IMR-90 (cell line): ENCODE results near the gene VAMP3. TPM values are rescaled to one million over a fixed set of nuclear protein-coding genes. Genes with fewer than 3 reads are reported as not detected.

Experiments
- ATAC-seq: fragments of 200-7000 bp; cut with Tn5 transposase; 2 replicates; pipeline ENCODE4 v1.9.1; 2020; ENCODE audit warnings: low read depth, mild to moderate bottlenecking, moderate library complexity
- BruUV-seq: library from RNA; stranded (reverse); fragments of 400-500 nt; replicated peaks from 2 replicates; lab custom pipeline; 2021; lab: Mats Ljungman, UMichigan
- CTCF ChIA-PET: fragments of 300-600 bp; formaldehyde crosslinking; extraction: SDS; loops from one replicate; lab custom pipeline; 2021; ENCODE audit warnings: antibody characterized with exemption; lab: Yijun Ruan, JAX
- POLR2A ChIA-PET: fragments of 300-600 bp; sonication (Branson Sonifier 250); formaldehyde crosslinking; loops from one replicate; lab custom pipeline; 2022; ENCODE audit warnings: antibody characterized with exemption; ENCODE audit not compliant: unreplicated experiment; lab: Charles Lee
- DNase-seq: peaks from one replicate; pipeline ENCODE4 v3.0.0; 2013
- H2AFZ ChIP-seq: replicated peaks from 2 replicates; pipeline ENCODE3; 2013; ENCODE audit warnings: low read length, mild to moderate bottlenecking; ENCODE audit not compliant: poor library complexity
- H2AK5ac ChIP-seq: 2 replicates; pipeline ENCODE4 v1.6.1; 2013; ENCODE audit warnings: low read depth, low read length, inconsistent platforms
- H2AK9ac ChIP-seq: replicated peaks from 2 replicates; pipeline ENCODE3; 2013; ENCODE audit warnings: mild to moderate bottlenecking, low read depth, low read length, moderate library complexity; ENCODE audit not compliant: poor library complexity
- H2BK120ac ChIP-seq: 2 replicates; pipeline ENCODE4 v1.6.1; 2013; ENCODE audit warnings: low read depth, low read length, inconsistent platforms
- H2BK15ac ChIP-seq: 3 replicates; pipeline ENCODE4 v1.6.1; 2013; ENCODE audit warnings: low read depth, low read length, inconsistent platforms
- H2BK20ac ChIP-seq: 2 replicates; pipeline ENCODE4 v1.6.1; 2013; ENCODE audit warnings: low read depth, mild to moderate bottlenecking, inconsistent platforms, low read length, moderate library complexity
- H2BK5ac ChIP-seq: 2 replicates; pipeline ENCODE4 v1.6.1; 2013; ENCODE audit warnings: mild to moderate bottlenecking, low read depth, low read length, inconsistent platforms; ENCODE audit not compliant: poor library complexity, severe bottlenecking
- H3K14ac ChIP-seq: replicated peaks from 2 replicates; pipeline ENCODE4 v1.6.1; 2013; ENCODE audit warnings: low read depth, low read length, inconsistent platforms
- H3K18ac ChIP-seq: 2 replicates; pipeline ENCODE4 v1.6.1; 2013; ENCODE audit warnings: low read depth, low read length, control low read depth
- H3K23ac ChIP-seq: 2 replicates; pipeline ENCODE4 v1.6.1; 2013; ENCODE audit warnings: low read depth, low read length, inconsistent platforms
- H3K27ac ChIP-seq: 2 replicates; pipeline ENCODE4 v1.5.1; 2013; ENCODE audit warnings: mild to moderate bottlenecking, control low read depth, low read length; ENCODE audit not compliant: insufficient read depth
- H3K27me3 ChIP-seq: 2 replicates; pipeline ENCODE4 v1.6.1; 2013; ENCODE audit warnings: low read length; ENCODE audit not compliant: control insufficient read depth, insufficient read depth
- H3K36me3 ChIP-seq: 2 replicates; pipeline ENCODE4 v1.6.1; 2013; ENCODE audit warnings: low read length, mixed read lengths; ENCODE audit not compliant: control insufficient read depth, insufficient read depth
- H3K4ac ChIP-seq: 2 replicates; pipeline ENCODE4 v1.6.1; 2013; ENCODE audit warnings: low read depth, low read length, inconsistent platforms
- H3K4me1 ChIP-seq: 2 replicates; pipeline ENCODE4 v1.6.1; 2013; ENCODE audit warnings: low read length, mixed read lengths; ENCODE audit not compliant: control insufficient read depth, insufficient read depth
- H3K4me2 ChIP-seq: 2 replicates; pipeline ENCODE4 v1.6.1; 2013; ENCODE audit warnings: low read depth, mild to moderate bottlenecking, control low read depth, low read length, moderate library complexity
- H3K4me3 ChIP-seq: 2 replicates; pipeline ENCODE4 v1.5.1; 2013; ENCODE audit warnings: low read depth, mild to moderate bottlenecking, control low read depth, low read length, moderate library complexity; ENCODE audit not compliant: insufficient read depth
- H3K56ac ChIP-seq: 2 replicates; pipeline ENCODE4 v1.6.1; 2013; ENCODE audit warnings: low read length, inconsistent platforms; ENCODE audit not compliant: insufficient read depth; ENCODE audit errors: extremely low read depth
- H3K79me1 ChIP-seq, 2 experiments: 2 replicates each; pipeline ENCODE4 v1.6.1; 2013; ENCODE audit warnings: low read length in 2 of 2, inconsistent platforms in 1 of 2, low read depth in 1 of 2
- H3K9ac ChIP-seq: 2 replicates; pipeline ENCODE4 v1.6.1; 2013; ENCODE audit warnings: low read depth, low read length, control low read depth
- H3K9me1 ChIP-seq: 2 replicates; pipeline ENCODE4 v1.6.1; 2013; ENCODE audit warnings: low read length, inconsistent platforms; ENCODE audit not compliant: insufficient read depth
- H3K9me3 ChIP-seq: 2 replicates; pipeline ENCODE4 v1.6.1; 2013; ENCODE audit warnings: low read length; ENCODE audit not compliant: control insufficient read depth, insufficient read depth
- H4K20me1 ChIP-seq: 2 replicates; pipeline ENCODE4 v1.6.1; 2013; ENCODE audit warnings: low read length, inconsistent platforms; ENCODE audit not compliant: insufficient read depth
- H4K5ac ChIP-seq: 2 replicates; pipeline ENCODE4 v1.6.1; 2013; ENCODE audit warnings: mild to moderate bottlenecking, low read depth, low read length, control low read depth
- H4K8ac ChIP-seq, 2 experiments: 2 replicates each; pipeline ENCODE4 v1.6.1; 2013; ENCODE audit warnings: low read depth in 2 of 2, low read length in 2 of 2, control low read depth in 1 of 2, inconsistent platforms in 1 of 2
- H4K91ac ChIP-seq: 2 replicates; pipeline ENCODE4 v1.6.1; 2013; ENCODE audit warnings: low read depth, low read length, inconsistent platforms; ENCODE audit not compliant: insufficient read depth
- CHD1 ChIP-seq: IDR thresholded peaks from 2 replicates; pipeline ENCODE4 v1.6.1; 2012; ENCODE audit warnings: low read depth, low read length, improper control_type of control experiment
- RAD21 ChIP-seq: IDR thresholded peaks from 2 replicates; pipeline ENCODE4 v1.6.1; 2012; ENCODE audit warnings: low read length, improper control_type of control experiment
- RCOR1 ChIP-seq: IDR thresholded peaks from 2 replicates; pipeline ENCODE4 v1.6.1; 2012; ENCODE audit warnings: mild to moderate bottlenecking, low read length, improper control_type of control experiment; ENCODE audit not compliant: insufficient replicate concordance
- RFX5 ChIP-seq: IDR thresholded peaks from 2 replicates; pipeline ENCODE4 v1.8.0; 2012; ENCODE audit warnings: low read depth, mild to moderate bottlenecking, low read length, moderate library complexity
- SMC3 ChIP-seq: fragments of 150-350 bp; IDR thresholded peaks from 2 replicates; pipeline ENCODE4 v1.6.1; 2016; ENCODE audit warnings: low read depth, mild to moderate bottlenecking, antibody characterized with exemption, low read length, moderate library complexity
- WGBS, 2 experiments: methylation state at CpG; one replicate each; pipeline versions ENCODE4 v1.1.5 to v1.1.7; 2013; ENCODE audit warnings: missing lambda C conversion rate in 2 of 2; ENCODE audit not compliant: insufficient read length in 1 of 2; ENCODE audit errors: extremely low coverage in 2 of 2; 5-methylcytosine and 5-hydroxymethylcytosine counted together
- dilution Hi-C: fragments of 300-500 bp; cut with HindIII; formaldehyde crosslinking; loops from one replicate; pipeline ENCODE4 v1.14.3; 2018; ENCODE audit warnings: low sequenced_read_pairs; ENCODE audit not compliant: unreplicated experiment
- in situ Hi-C: fragments of 300-500 bp; cut with MboI; formaldehyde crosslinking; loops from 3 replicates; pipeline ENCODE4 v1.14.3; 2019; ENCODE audit warnings: low sequenced_read_pairs, inconsistent platforms, mixed read lengths
- intact Hi-C: fragments of 100-400 bp; cut with micrococcal nuclease; formaldehyde crosslinking; loops from 2 replicates; pipeline ENCODE4 v1.10.0; 2022
- polyA plus RNA-seq, 3 experiments: library from polyadenylated mRNA; depleted of rRNA; stranded (reverse); fragments of >200 nt; gene quantifications; 2 replicates each; pipeline ENCODE4 v1.2.3, GENCODE V29; 2012; ENCODE audit warnings: low replicate concordance in 1 of 3
- total RNA-seq: library from RNA; depleted of rRNA; stranded (reverse); fragments of >200 nt; gene quantifications from 2 replicates; pipeline ENCODE4 v1.2.3, GENCODE V29; 2012
- TF ChIP-seq, protein P1 (sequence below): fragments of 150-350 bp; IDR thresholded peaks from 2 replicates; pipeline ENCODE4 v1.6.1; 2016; ENCODE audit warnings: low read depth, mild to moderate bottlenecking, low read length, moderate library complexity, borderline replicate concordance

VAMP3 gene
- total and polyA plus RNA-seq, 2 of the 4 experiments (the other 2 are of a cell fraction): 99.1 to 354 TPM

GRCh38 chr1:7813677-7814373, 42.7 kb downstream of the VAMP3 start:
- Histone ChIP-seq H2AK9ac (no peak overlapping the region), H3K4me1 (peaks cover 2% of the 10 kb centered on the region; the same call in 1 of the 2 replicates), H3K14ac (no peak overlapping the region), H3K27me3 (no peaks in the 10 kb centered on the region), H3K4me2 (no peak overlapping the region), H4K91ac (no peak overlapping the region), H3K36me3 (peaks cover 9% of the 10 kb centered on the region), H2BK15ac (no peak overlapping the region), H2BK120ac (no peak overlapping the region), H3K4ac (no peak overlapping the region), H4K20me1 (no peaks in the 10 kb centered on the region), H2AFZ (no peak overlapping the region), H3K27ac (no peak overlapping the region), H2BK5ac (no peak overlapping the region), H3K4me3 (no peak overlapping the region), H2BK20ac (no peak overlapping the region), H4K5ac (no peak overlapping the region), H4K8ac (no peak overlapping the region), H3K56ac (no peak overlapping the region), H2AK5ac (no peak overlapping the region), H3K9me1 (no peaks in the 10 kb centered on the region; the same call in 1 of the 2 replicates), H3K9me3 (peaks cover 9% of the 10 kb centered on the region), H3K23ac (no peak overlapping the region), H3K79me1 (no peaks in the 10 kb centered on the region), H3K18ac (no peak overlapping the region), H3K9ac (no peak overlapping the region)
- no CpG with 5 or more reads among the region's 3 CpGs for WGBS, 2 experiments
- in situ Hi-C loops (no loop called here), intact Hi-C loops (no loop called here), dilution Hi-C loops (no loop called here)
- ChIA-PET POLR2A (no interaction called here), CTCF (interaction anchor here (0.6 kb wide), 1 partner anchor 8 kb away, joined by 5 read pairs; no protein-coding TSS in a partner anchor)
- ATAC-seq (no peak), DNase-seq (no peak)
- no peak for TF ChIP-seq SMC3
- no peak for TF ChIP-seq CHD1
- TF ChIP-seq RAD21: no peak
- TF ChIP-seq RFX5: no peak
- TF ChIP-seq, protein P1, sequence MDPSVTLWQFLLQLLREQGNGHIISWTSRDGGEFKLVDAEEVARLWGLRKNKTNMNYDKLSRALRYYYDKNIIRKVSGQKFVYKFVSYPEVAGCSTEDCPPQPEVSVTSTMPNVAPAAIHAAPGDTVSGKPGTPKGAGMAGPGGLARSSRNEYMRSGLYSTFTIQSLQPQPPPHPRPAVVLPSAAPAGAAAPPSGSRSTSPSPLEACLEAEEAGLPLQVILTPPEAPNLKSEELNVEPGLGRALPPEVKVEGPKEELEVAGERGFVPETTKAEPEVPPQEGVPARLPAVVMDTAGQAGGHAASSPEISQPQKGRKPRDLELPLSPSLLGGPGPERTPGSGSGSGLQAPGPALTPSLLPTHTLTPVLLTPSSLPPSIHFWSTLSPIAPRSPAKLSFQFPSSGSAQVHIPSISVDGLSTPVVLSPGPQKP: no peak
- no peak for TF ChIP-seq RCOR1
- no TSS peak for BruUV-seq
